IMR-90 (cell line): ENCODE measurements around the gene ABCE1. TPM values are rescaled to one million over a fixed set of nuclear protein-coding genes. Genes with fewer than 3 reads are reported as not detected.

ENCODE experiments used
- ATAC-seq: fragments of 200-7000 bp; cut with Tn5 transposase; 2 replicates; pipeline ENCODE4 v1.9.1; 2020; ENCODE audit warnings: low read depth, mild to moderate bottlenecking, moderate library complexity
- BruUV-seq: library from RNA; stranded (reverse); fragments of 400-500 nt; replicated peaks from 2 replicates; lab custom pipeline; 2021; lab: Mats Ljungman, UMichigan
- CTCF ChIA-PET: fragments of 300-600 bp; formaldehyde crosslinking; extraction: SDS; loops from one replicate; lab custom pipeline; 2021; ENCODE audit warnings: antibody characterized with exemption; lab: Yijun Ruan, JAX
- POLR2A ChIA-PET: fragments of 300-600 bp; sonication (Branson Sonifier 250); formaldehyde crosslinking; loops from one replicate; lab custom pipeline; 2022; ENCODE audit warnings: antibody characterized with exemption; ENCODE audit not compliant: unreplicated experiment; lab: Charles Lee
- DNase-seq: peaks from one replicate; pipeline ENCODE4 v3.0.0; 2013
- H2AFZ ChIP-seq: replicated peaks from 2 replicates; pipeline ENCODE3; 2013; ENCODE audit warnings: low read length, mild to moderate bottlenecking; ENCODE audit not compliant: poor library complexity
- H2AK5ac ChIP-seq: 2 replicates; pipeline ENCODE4 v1.6.1; 2013; ENCODE audit warnings: low read depth, low read length, inconsistent platforms
- H2AK9ac ChIP-seq: replicated peaks from 2 replicates; pipeline ENCODE3; 2013; ENCODE audit warnings: mild to moderate bottlenecking, low read depth, low read length, moderate library complexity; ENCODE audit not compliant: poor library complexity
- H2BK120ac ChIP-seq: 2 replicates; pipeline ENCODE4 v1.6.1; 2013; ENCODE audit warnings: low read depth, low read length, inconsistent platforms
- H2BK15ac ChIP-seq: 3 replicates; pipeline ENCODE4 v1.6.1; 2013; ENCODE audit warnings: low read depth, low read length, inconsistent platforms
- H2BK20ac ChIP-seq: 2 replicates; pipeline ENCODE4 v1.6.1; 2013; ENCODE audit warnings: low read depth, mild to moderate bottlenecking, inconsistent platforms, low read length, moderate library complexity
- H2BK5ac ChIP-seq: 2 replicates; pipeline ENCODE4 v1.6.1; 2013; ENCODE audit warnings: mild to moderate bottlenecking, low read depth, low read length, inconsistent platforms; ENCODE audit not compliant: poor library complexity, severe bottlenecking
- H3K14ac ChIP-seq: replicated peaks from 2 replicates; pipeline ENCODE4 v1.6.1; 2013; ENCODE audit warnings: low read depth, low read length, inconsistent platforms
- H3K18ac ChIP-seq: 2 replicates; pipeline ENCODE4 v1.6.1; 2013; ENCODE audit warnings: low read depth, low read length, control low read depth
- H3K23ac ChIP-seq: 2 replicates; pipeline ENCODE4 v1.6.1; 2013; ENCODE audit warnings: low read depth, low read length, inconsistent platforms
- H3K27ac ChIP-seq: 2 replicates; pipeline ENCODE4 v1.5.1; 2013; ENCODE audit warnings: mild to moderate bottlenecking, control low read depth, low read length; ENCODE audit not compliant: insufficient read depth
- H3K27me3 ChIP-seq: 2 replicates; pipeline ENCODE4 v1.6.1; 2013; ENCODE audit warnings: low read length; ENCODE audit not compliant: control insufficient read depth, insufficient read depth
- H3K36me3 ChIP-seq: 2 replicates; pipeline ENCODE4 v1.6.1; 2013; ENCODE audit warnings: low read length, mixed read lengths; ENCODE audit not compliant: control insufficient read depth, insufficient read depth
- H3K4ac ChIP-seq: 2 replicates; pipeline ENCODE4 v1.6.1; 2013; ENCODE audit warnings: low read depth, low read length, inconsistent platforms
- H3K4me1 ChIP-seq: 2 replicates; pipeline ENCODE4 v1.6.1; 2013; ENCODE audit warnings: low read length, mixed read lengths; ENCODE audit not compliant: control insufficient read depth, insufficient read depth
- H3K4me2 ChIP-seq: 2 replicates; pipeline ENCODE4 v1.6.1; 2013; ENCODE audit warnings: low read depth, mild to moderate bottlenecking, control low read depth, low read length, moderate library complexity
- H3K4me3 ChIP-seq: 2 replicates; pipeline ENCODE4 v1.5.1; 2013; ENCODE audit warnings: low read depth, mild to moderate bottlenecking, control low read depth, low read length, moderate library complexity; ENCODE audit not compliant: insufficient read depth
- H3K56ac ChIP-seq: 2 replicates; pipeline ENCODE4 v1.6.1; 2013; ENCODE audit warnings: low read length, inconsistent platforms; ENCODE audit not compliant: insufficient read depth; ENCODE audit errors: extremely low read depth
- H3K79me1 ChIP-seq, 2 experiments: 2 replicates each; pipeline ENCODE4 v1.6.1; 2013; ENCODE audit warnings: low read length in 2 of 2, inconsistent platforms in 1 of 2, low read depth in 1 of 2
- H3K9ac ChIP-seq: 2 replicates; pipeline ENCODE4 v1.6.1; 2013; ENCODE audit warnings: low read depth, low read length, control low read depth
- H3K9me1 ChIP-seq: 2 replicates; pipeline ENCODE4 v1.6.1; 2013; ENCODE audit warnings: low read length, inconsistent platforms; ENCODE audit not compliant: insufficient read depth
- H3K9me3 ChIP-seq: 2 replicates; pipeline ENCODE4 v1.6.1; 2013; ENCODE audit warnings: low read length; ENCODE audit not compliant: control insufficient read depth, insufficient read depth
- H4K20me1 ChIP-seq: 2 replicates; pipeline ENCODE4 v1.6.1; 2013; ENCODE audit warnings: low read length, inconsistent platforms; ENCODE audit not compliant: insufficient read depth
- H4K5ac ChIP-seq: 2 replicates; pipeline ENCODE4 v1.6.1; 2013; ENCODE audit warnings: mild to moderate bottlenecking, low read depth, low read length, control low read depth
- H4K8ac ChIP-seq, 2 experiments: 2 replicates each; pipeline ENCODE4 v1.6.1; 2013; ENCODE audit warnings: low read depth in 2 of 2, low read length in 2 of 2, control low read depth in 1 of 2, inconsistent platforms in 1 of 2
- H4K91ac ChIP-seq: 2 replicates; pipeline ENCODE4 v1.6.1; 2013; ENCODE audit warnings: low read depth, low read length, inconsistent platforms; ENCODE audit not compliant: insufficient read depth
- CEBPB ChIP-seq: IDR thresholded peaks from 2 replicates; pipeline ENCODE4 v1.6.1; 2012; ENCODE audit warnings: low read depth, low read length, improper control_type of control experiment
- FOS ChIP-seq: fragments of 150-350 bp; IDR thresholded peaks from 2 replicates; pipeline ENCODE4 v1.6.1; 2016; ENCODE audit warnings: low read depth, low read length
- MAFK ChIP-seq: IDR thresholded peaks from 2 replicates; pipeline ENCODE4 v1.6.1; 2012; ENCODE audit warnings: low read depth, low read length, improper control_type of control experiment
- MAZ ChIP-seq: IDR thresholded peaks from 2 replicates; pipeline ENCODE4 v1.6.1; 2012; ENCODE audit warnings: low read depth, mild to moderate bottlenecking, low read length, improper control_type of control experiment, moderate library complexity, borderline replicate concordance
- MXI1 ChIP-seq: IDR thresholded peaks from 2 replicates; pipeline ENCODE4 v1.6.1; 2012; ENCODE audit warnings: low read depth, mild to moderate bottlenecking, low read length, moderate library complexity, borderline replicate concordance
- NFE2L2 ChIP-seq: fragments of 150-350 bp; IDR thresholded peaks from 2 replicates; pipeline ENCODE4 v1.6.1; 2016; ENCODE audit warnings: low read depth, mild to moderate bottlenecking, low read length
- RCOR1 ChIP-seq: IDR thresholded peaks from 2 replicates; pipeline ENCODE4 v1.6.1; 2012; ENCODE audit warnings: mild to moderate bottlenecking, low read length, improper control_type of control experiment; ENCODE audit not compliant: insufficient replicate concordance
- RFX5 ChIP-seq: IDR thresholded peaks from 2 replicates; pipeline ENCODE4 v1.8.0; 2012; ENCODE audit warnings: low read depth, mild to moderate bottlenecking, low read length, moderate library complexity
- SMC3 ChIP-seq: fragments of 150-350 bp; IDR thresholded peaks from 2 replicates; pipeline ENCODE4 v1.6.1; 2016; ENCODE audit warnings: low read depth, mild to moderate bottlenecking, antibody characterized with exemption, low read length, moderate library complexity
- USF2 ChIP-seq: fragments of 150-350 bp; IDR thresholded peaks from 2 replicates; pipeline ENCODE4 v1.6.1; 2017; ENCODE audit warnings: mild to moderate bottlenecking, antibody characterized with exemption, low read length, low read depth
- WGBS, 2 experiments: methylation state at CpG; one replicate each; pipeline versions ENCODE4 v1.1.5 to v1.1.7; 2013; ENCODE audit warnings: missing lambda C conversion rate in 2 of 2; ENCODE audit not compliant: insufficient read length in 1 of 2; ENCODE audit errors: extremely low coverage in 2 of 2; 5-methylcytosine and 5-hydroxymethylcytosine counted together
- dilution Hi-C: fragments of 300-500 bp; cut with HindIII; formaldehyde crosslinking; loops from one replicate; pipeline ENCODE4 v1.14.3; 2018; ENCODE audit warnings: low sequenced_read_pairs; ENCODE audit not compliant: unreplicated experiment
- in situ Hi-C: fragments of 300-500 bp; cut with MboI; formaldehyde crosslinking; loops from 3 replicates; pipeline ENCODE4 v1.14.3; 2019; ENCODE audit warnings: low sequenced_read_pairs, inconsistent platforms, mixed read lengths
- intact Hi-C: fragments of 100-400 bp; cut with micrococcal nuclease; formaldehyde crosslinking; loops from 2 replicates; pipeline ENCODE4 v1.10.0; 2022
- polyA plus RNA-seq, 3 experiments: library from polyadenylated mRNA; depleted of rRNA; stranded (reverse); fragments of >200 nt; gene quantifications; 2 replicates each; pipeline ENCODE4 v1.2.3, GENCODE V29; 2012; ENCODE audit warnings: low replicate concordance in 1 of 3
- total RNA-seq: library from RNA; depleted of rRNA; stranded (reverse); fragments of >200 nt; gene quantifications from 2 replicates; pipeline ENCODE4 v1.2.3, GENCODE V29; 2012

The ABCE1 gene
- total and polyA plus RNA-seq, 2 of the 4 experiments (the other 2 are of a cell fraction) = 54.5 to 219 TPM

- H3K18ac ChIP-seq = no peak overlapping the region
- no peak overlapping the region for H3K56ac ChIP-seq
- no peak overlapping the region for H2AFZ ChIP-seq
- no peaks in the 10 kb centered on the region for H3K27me3 ChIP-seq
- no peak for ATAC-seq
- no peaks in the 10 kb centered on the region for H3K4me1 ChIP-seq
- H2AK5ac ChIP-seq = no peak overlapping the region
- no peak overlapping the region for H3K9ac ChIP-seq
- no peak overlapping the region for H2BK5ac ChIP-seq
- intact Hi-C loops = no loop called here
- H3K9me3 ChIP-seq = no peaks in the 10 kb centered on the region
- POLR2A ChIA-PET = no interaction called here
- H3K4me3 ChIP-seq = no peak overlapping the region
- H3K36me3 ChIP-seq = peaks cover 3% of the 10 kb centered on the region; the same call in 1 of the 2 replicates
- peaks cover 16 to 26% of the 10 kb centered on the region in 2 experiments for H3K79me1 ChIP-seq
- H2AK9ac ChIP-seq = no peak overlapping the region
- dilution Hi-C loops = no loop called here
- no peak for TF ChIP-seq NFE2L2
- no peak for TF ChIP-seq RFX5
- no peak for TF ChIP-seq CEBPB
- TF ChIP-seq MXI1 = no peak
- TF ChIP-seq MAFK = no peak
- no peak for TF ChIP-seq RCOR1
- no peak for TF ChIP-seq USF2
- TF ChIP-seq MAZ = no peak
- TF ChIP-seq SMC3 = no peak
- TF ChIP-seq FOS = no peak
- H3K9me1 ChIP-seq = no peaks in the 10 kb centered on the region; the same call in 1 of the 2 replicates
- no peak overlapping the region for H3K4ac ChIP-seq
- no peak overlapping the region for H4K91ac ChIP-seq
- no peak overlapping the region for H4K8ac ChIP-seq
- CTCF ChIA-PET = no interaction called here
- no peak overlapping the region for H4K5ac ChIP-seq
- H3K23ac ChIP-seq = no peak overlapping the region
- in situ Hi-C loops = loop anchor here (25.0 kb wide), 1 partner anchor 1564 kb away; no protein-coding TSS in a partner anchor
- H2BK15ac ChIP-seq = no peak overlapping the region
- no peak overlapping the region for H2BK20ac ChIP-seq
- BruUV-seq = no TSS peak
- no peak overlapping the region for H3K27ac ChIP-seq
- H3K14ac ChIP-seq = no peak overlapping the region
- H4K20me1 ChIP-seq = peaks cover 6% of the 10 kb centered on the region; the same call in 1 of the 2 replicates
- no peak overlapping the region for H2BK120ac ChIP-seq
- WGBS, 2 experiments = 100% methylated on average over 1 of the region's 1 CpG
- no peak for DNase-seq
- H3K4me2 ChIP-seq = no peak overlapping the region
Measured at GRCh38 chr4:145101091-145101490, 3.0 kb downstream of the ABCE1 start.
